Stimulated activated CD4-positive, alpha-beta T cell treated with anti-CD3 and anti-CD28 coated beads, TNF-alpha, amount 100 ng/mL, for 4 hours (primary cell): ENCODE results near the gene ZMYND8.
"Not testable (repeated sequence)": the region's sequence is repeated elsewhere in the genome, so short reads cannot be mapped to it uniquely, and the experiment has no call there.

Experiments used
- DNase-seq, 3 experiments: peaks; one replicate each; pipeline ENCODE4 v3.0.0-alpha.2; 2020; ENCODE audit warnings: low read depth in 3 of 3

The ZMYND8 gene

DNA sequence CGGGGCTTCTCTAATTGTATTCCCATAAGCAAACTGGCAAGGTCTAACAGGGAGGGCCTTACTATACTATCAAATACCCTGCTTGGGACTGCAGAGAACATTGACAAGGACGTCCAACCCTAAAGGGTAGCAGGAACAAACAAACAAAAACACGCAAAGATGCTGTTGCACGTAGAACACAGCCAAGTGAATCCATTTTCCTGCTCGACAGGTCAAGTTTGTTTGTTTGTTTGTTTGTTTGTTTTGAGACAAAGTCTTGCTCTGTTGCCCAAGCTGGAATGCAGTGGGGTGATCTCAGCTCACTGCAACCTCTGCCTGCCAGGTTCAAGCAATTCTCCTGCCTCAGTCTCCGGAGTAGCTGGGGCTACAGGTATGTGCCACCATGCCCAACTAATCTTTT, 91.3 kb downstream of the ZMYND8 start:
- no peak for DNase-seq

DNA sequence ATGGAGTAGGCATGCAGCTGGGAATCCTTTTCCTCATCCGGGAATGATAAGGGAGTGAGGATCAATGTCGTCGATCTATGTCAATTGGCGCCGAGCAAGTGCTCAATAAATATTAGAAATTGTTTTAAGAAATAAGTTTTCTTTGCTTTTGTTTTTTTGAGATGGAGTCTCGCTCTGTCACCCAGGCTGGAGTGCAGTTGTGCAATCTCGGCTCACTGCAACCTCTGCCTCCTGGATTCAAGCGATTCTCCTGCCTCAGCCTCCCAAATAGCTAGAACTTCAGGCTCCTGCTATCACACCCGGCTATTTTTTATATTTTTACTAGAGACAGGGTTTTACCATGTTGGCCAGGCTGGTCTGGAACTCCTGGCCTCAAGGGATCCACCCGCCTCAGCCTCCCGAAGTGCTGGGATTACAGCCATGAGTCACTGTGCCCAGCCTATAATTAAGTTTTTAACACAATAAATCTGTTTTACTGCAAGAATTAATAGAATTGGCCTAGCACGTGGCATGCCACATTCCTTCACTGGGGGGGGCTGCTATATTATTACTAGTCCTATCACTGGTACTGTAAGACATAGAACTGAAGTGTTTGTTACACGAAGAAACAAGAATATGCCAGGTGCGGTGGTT, 92.2 kb downstream of the ZMYND8 start:
- DNase-seq, result not testable (repeated sequence)

DNA sequence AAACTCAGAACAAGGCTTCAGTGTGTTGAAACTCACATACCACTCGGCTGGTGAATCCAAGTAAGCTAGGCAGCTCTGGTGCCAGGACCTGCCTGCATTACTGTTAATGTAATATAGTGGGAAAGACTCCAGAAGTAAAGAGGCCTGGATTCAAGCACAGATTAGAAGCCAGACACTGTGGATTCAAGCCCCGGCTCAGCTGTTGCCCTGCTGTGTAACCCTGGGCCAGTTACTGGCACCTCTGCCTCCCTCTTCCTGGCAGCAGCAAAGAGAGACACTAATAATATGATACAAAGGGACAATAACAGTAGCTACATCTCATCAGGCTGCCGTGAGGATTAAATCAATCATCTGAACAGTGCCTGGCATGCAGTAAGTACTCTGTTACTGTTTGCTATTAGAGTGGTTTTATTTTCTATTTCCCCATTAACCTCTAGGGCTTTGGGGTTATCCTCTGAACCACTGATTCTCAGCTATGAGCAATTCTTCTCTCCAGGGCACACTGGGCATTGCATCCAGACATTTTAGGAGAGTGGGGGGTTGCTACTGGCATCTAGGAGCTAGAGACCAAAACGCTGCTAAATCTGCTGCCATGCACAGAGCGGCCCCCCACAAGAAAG, 92.9 kb downstream of the ZMYND8 start:
- DNase-seq, result no peak

DNA sequence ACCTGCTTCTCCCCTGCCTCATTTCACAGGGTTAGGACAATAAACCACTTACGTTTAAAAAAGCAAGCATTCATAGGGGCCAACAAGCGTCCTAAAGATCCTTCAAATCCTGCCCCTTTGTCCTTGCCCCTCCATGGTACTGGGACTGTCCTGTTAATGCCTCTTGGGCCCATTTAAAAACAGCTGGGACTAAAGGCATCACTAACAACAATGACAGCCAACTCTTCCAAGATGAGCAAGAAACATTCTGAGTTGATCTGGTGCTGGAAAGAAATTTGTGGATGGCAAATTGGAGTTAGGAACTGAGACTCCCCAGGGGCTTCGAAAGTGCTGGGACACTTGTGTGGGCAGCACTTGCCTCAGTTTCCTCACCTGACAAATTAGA, 93.4 kb downstream of the ZMYND8 start:
- DNase-seq, result no peak

DNA sequence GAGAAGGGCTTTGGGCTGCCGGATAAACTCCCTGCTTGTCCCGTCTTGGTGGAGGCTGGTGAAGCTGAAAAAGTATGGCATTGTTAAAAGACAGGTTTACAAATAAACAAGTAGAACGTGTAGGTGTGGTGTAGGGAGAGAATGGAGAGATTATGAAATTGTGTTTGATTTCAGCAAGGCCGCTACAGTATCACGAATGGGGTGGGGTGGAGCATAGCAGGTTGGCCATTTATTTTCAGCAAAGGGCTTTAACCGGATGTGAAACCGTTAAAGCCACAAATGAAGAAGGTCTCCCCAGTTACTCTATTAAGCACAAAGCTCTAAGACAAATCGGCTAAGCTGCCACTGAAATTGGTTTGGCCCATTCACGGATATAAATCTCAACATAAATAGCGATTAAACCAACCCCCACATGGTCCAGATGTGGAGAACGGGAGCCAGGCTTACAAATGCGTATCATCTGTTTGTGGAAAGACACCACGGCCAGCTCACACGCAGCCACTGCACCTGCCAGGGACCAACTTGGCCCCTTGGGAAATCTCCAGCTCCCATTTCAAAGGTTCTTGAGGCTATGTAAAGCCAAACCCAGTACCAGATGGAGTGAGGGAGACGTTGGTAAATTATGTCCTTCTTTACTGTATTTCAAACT, 94.0 kb downstream of the ZMYND8 start:
- no peak for DNase-seq

DNA sequence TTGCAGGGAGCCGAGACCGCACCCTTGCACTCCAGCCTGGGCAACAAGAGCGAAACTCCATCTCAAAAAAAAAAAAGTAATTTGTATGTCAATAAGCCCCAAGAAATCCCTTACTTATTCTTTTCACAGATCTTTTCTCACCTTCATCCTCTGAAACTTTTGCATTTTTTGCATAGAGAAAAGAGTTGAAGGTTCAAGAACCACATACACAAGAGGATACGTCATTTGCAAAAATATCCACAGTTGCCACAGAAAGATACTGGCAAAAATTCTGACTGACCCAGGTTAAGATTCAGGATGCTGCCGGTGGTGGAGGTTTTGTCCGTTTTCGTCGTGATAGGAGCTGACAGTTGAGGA, 94.5 kb downstream of the ZMYND8 start:
- no peak for DNase-seq

DNA sequence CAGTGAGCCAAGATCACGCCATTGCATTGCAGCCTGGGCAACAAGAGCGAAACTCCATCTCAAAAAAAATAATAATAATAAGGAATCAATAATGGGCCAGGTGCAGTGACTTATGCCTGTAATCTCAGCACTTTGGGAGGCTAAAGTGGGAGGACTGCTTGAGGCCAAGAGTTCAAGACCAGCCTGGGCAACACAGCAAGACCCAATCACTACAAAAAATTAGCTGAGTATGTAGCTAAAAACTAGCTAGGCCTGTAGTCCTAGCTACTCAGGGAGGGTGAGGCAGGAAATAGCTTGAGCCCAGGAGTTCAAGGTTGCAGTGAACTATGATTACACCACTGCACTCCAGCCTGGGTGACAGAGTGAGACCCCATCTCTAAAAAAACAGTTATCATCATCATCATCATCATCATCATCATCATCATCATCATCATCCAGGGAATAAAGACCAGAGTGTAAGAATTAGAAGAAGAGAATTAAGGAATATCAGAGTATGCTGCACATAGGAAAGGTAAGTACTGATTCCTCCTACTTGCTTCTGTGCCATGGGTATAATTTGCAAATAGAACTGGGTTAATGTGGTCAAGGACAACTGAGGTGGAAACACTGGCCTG, 95.2 kb downstream of the ZMYND8 start:
- DNase-seq, result not testable (repeated sequence)

DNA sequence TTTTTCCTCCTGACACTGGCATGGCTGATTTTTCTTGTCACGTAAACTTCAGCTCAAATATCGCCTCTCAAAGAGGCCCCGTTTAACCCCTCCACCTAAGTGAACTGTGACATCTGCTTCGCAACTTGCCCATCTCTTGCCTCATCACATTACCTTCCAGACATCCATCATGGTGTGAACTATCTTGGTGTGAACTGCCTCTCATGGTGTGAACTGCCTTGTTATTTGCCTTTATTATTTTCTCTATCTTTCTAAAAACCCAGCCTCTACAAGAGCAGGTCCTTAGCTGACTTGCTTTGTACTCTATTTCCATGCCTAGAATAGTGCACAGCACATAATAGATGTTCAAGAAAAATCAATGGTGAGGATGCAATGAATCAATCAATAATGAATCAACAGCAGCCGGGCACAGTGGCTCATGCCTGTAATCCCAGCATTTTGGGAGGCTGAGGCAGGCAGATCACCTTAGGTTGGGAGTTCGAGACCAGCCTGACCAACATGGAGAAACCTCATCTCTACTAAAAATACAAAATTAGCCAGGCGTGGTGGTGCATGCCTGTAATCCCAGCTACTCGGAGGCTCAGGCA, 95.9 kb downstream of the ZMYND8 start:
- not testable (repeated sequence) for DNase-seq

DNA sequence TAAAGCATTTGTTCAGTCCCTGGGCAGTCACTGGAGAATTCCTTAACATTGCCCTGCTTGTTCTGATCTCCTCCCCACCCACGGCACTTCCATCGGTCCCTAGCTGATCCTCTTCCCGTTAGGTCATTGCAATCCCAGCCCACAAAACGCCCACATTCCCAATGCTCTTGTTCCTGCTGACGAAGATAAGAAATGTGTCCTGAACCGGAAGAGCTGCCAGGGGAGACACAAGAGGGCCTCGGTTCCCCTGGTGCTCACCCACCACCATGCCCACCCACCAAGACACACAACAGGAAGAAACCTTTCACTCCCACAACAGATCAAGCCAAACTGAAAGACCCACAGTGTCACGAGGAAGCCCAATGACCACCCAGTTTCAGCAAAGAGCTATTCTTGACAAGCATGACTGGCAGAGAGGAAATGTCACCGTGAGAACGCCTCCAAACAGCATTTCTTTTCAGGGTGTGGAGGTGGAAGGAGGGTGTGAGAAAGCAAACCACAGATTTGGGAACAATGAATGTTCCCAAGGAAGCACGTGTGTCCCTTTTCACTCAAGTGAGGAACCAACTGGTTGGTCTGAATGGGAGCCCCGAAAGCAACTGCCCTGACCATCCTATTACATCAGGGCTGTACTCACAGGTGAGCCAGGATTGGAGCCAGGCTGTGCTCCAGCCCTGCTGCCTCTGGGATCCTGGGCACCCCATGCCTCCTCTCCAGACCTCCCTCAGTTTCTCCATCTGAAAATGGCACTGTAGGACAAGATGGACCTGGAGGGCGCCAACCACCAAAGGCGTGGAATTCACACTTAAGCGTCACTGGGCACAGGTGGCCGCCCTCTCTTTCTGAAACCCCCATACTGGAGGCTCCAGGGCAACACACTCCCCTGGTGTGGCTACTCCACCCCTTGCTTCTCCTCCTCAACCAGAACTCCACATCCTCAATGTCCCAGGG, 97.5 kb downstream of the ZMYND8 start:
- DNase-seq, result no peak

DNA sequence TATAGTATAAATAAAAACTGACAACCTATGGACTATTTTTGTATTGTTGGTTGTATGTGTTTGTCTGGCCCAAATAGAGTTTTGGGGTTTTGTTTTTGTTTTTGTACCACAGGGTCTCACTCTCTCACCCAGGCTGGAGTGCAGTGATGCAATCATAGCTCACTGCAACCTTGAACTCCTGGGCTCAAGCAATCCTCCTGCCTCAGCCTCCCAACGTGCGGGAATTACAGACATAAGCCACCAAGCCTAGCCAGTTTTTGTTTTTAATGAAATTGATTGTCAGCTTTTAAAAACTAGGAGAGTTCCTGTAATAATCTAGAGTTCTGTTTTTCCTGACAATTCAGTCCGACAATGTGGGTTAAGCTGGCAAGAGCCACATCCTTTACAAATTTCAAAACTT, 98.7 kb downstream of the ZMYND8 start:
- no peak for DNase-seq

DNA sequence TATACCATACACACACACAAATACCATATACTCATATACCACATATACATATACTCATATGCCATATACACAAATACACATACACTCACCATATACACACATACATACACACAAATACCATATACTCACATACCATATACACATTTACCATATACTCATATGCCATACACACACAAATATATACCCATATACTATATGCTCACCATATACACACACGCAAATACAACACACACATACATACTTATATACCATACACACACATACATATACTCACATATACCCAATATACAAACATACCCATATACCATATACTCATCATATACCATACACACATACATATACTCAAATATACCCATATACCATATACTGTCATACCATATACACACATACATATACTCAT, 99.2 kb downstream of the ZMYND8 start:
- DNase-seq, result no peak

DNA sequence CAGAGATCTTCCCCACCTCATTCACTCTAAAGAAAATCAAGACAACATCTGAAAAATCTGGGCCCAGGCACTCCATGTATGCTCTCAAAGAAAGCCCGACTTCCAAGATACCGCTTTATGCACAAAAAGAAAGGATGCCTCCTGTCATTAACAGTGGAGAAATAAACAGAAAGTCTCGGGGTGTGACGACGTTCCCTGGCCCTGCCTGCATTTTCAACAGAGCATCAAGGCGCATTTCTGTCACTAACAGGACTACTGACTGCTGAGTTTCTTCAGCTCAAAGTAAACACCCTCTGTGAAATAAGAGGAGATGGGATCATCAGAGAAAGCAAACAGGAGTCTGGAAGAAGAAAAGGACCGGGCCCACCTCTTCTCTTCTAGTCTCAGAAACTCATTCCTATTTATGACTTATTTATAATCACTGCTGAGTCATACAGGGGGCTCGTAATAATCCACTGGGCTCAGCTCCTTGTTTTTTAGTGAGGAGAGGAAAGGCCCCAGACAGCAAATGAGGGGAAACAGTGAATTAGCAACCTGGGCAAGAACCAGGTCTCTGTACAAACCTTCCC, 99.7 kb downstream of the ZMYND8 start:
- DNase-seq, result no peak

DNA sequence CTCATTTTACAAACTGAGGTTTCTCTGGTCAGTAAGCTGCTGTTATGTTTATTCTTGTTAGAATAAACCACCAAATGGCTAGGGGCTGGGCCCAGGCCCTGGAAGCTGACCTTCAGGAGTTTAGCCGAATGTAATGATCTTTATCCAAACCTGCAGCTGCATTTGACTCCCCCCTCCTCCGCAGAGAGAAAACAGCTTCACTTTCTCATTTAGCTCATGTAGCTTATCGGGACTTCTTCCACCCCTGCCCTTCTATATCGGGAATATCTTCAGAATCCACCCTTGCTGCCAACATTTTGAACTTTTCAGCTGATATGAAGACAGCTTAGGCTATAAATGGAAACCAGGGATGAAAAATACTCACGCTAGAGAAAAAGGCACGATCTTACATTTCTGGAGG, 102.6 kb downstream of the ZMYND8 start:
- no peak for DNase-seq

DNA sequence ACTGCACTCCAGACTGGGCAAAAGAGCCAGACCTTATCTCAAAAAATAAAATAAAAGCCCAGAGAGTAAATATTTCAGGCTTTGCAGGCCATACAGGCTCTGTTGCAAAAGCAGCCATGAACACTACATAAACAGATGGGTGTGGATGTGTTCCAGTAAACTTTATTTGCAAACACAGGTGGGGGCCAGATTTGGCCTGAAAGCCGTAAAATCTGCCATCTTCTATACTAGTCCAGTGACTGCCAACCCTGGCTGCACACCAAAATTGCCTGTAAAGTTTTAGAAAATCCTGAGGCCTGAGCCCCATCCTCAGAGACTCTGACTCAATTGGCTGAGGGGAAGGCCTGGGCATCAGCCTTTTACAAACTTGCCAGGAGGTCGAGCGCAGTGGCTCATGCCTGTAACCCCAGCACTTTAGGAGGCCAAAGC, 103.6 kb downstream of the ZMYND8 start:
- DNase-seq, result no peak

DNA sequence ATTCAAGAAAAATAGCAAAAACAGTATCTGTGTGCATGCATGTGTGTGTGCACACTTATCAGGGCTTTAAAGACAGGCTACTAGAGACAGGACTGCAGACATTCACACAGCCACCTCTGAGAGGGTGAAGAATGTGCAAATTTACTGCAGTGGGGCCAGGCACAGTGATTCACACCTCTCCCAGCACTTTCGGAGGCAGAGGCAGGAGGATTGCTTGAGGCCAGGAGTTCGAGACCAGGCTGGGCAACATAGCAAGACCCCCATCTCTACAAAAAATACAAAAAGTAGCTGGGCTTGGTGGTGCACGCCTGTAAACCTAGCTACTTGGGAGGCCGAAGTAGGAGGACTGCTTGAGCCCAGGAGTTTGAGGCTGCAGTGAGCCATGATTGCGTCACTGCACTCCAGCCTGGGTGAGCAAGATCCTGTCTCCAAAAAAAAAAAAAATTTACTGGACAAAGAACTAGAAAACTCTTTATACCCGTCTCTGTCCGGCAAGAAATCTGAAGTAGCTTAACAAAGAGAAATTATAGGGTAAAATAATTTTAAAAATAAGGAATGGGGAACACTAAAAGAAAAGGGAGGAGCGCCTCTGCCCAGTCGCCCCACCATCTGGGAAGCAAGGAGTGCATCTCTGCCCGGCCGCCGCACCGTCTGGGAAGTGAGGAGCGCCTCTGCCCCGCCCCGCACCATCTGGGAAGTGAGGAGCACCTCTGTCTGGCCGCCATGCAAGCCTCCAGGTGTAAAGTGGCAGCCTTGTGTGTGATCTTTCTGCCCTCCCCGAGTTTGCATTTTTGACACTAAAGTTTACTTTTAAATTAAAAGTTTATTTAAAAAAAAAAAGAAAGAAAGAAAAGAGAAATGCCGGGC, 105.1 kb downstream of the ZMYND8 start:
- no peak for DNase-seq

DNA sequence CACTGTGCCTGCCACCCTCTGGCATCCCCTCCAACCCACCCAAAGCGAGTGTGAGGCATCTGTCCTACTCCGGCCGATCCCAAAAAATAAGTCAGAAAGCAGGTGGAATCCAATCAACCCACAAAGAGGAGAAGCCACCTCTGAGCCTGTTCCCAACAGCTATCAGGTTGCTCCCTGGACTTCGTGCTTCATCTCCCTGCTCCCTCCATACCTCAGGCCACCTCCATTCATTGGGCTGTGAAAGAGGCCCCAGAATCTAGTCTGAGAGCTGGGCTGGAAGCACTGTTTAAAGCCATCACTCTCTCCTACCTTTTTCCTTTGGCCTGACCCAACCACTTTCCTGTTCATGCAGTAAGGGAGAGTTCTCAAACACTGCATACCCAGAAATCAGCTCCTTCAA, 106.1 kb downstream of the ZMYND8 start:
- DNase-seq, result no peak

DNA sequence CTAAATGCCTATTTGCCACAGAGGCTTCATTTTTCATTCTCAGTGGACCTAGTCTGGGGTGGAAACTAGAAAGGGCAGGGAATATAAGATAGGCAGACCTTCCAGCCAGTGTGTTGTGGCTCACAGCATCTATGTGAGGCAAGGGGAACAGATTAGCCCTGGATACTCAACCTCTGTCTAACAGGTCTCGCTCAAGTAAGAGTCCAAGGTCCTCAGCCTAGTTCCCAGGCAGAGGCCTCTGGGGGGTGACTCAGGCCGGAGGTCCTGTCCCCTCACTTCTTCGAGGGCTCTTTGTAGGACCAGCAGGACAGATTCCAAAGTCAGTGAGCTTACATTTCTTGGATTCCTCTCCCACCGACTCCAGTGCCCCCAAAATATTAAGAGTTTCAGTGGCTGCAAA, 106.6 kb downstream of the ZMYND8 start:
- DNase-seq, result no peak

DNA sequence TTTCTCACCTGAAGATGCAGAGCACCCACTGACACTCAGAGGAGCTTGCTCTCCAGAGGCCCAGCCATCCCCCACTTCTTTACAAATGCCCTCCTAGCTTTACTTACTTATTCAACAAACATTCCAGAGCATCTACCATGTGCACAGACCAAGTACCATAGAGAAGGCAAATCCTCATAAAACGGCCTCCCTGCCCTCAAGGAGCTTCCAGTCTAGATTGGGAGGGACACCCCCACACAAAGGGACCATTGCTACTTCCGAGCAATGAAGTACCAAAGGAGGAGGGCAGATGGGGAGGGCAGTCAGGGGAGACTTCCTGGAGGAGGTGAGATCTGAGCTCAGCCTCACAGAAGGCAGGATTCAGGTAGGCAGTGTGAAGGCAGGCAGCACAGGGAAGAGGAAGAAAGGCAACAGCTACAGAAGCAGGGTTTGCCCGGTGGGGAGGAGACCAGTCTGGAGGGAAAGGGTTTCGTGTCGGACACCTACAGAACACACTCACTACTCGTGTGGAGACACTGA, 108.0 kb downstream of the ZMYND8 start:
- DNase-seq, result no peak

DNA sequence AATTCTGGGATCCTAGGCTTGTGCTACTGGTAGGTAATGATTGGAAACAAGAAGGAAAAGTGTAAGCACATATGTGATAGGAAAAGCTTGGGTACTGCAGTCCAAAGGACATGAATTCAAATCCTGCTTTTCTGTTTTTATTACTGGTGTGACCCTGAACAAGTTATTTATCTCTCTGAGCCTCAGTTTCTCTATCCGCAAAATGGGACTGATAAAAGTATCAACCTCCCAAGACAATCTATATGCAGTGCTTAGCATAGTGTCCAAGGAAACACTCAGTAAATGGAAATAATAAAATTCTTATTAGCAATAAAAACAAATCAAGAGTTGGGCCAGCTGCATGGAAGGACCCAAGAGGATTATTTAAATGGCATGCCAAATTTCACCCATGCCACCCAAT, 108.5 kb downstream of the ZMYND8 start:
- DNase-seq, result no peak
